ENCODE measurements around the gene DACT3. TPM values are rescaled to one million over a fixed set of nuclear protein-coding genes. Genes with fewer than 3 reads are reported as not detected.
A peak's percentile ranks its signal among the peaks of the same experiment; 100 is the strongest.

Gene DACT3
- total and polyA plus RNA-seq, 2 of the 13 experiments (the other 11 are each of a cell fraction or from before 2014, with no cell fraction given), result 0.04 TPM; not detected in 1

- TF ChIP-seq FOXO4 (CRISPR knock-in tag; conservative IDR thresholded peaks at IDR 0.05) (0 out of 2 replicates have a peak, but pooled peaks have one; percentile 29), ZFP36L1 (CRISPR knock-in tag; IDR thresholded peaks at IDR 0.05) (peak; percentile 84; the same call in 1 of the 2 replicates), RFX5 (IDR thresholded peaks at IDR 0.05; ENCODE audit: low read depth, low read length) (no peak), PRDM4 (CRISPR knock-in tag; IDR thresholded peaks at IDR 0.05; ENCODE audit: borderline replicate concordance) (no peak), ZNF292 (CRISPR knock-in tag; IDR thresholded peaks at IDR 0.05; ENCODE audit: borderline replicate concordance, low read depth) (no peak), TOPORS (CRISPR knock-in tag; IDR thresholded peaks at IDR 0.05) (peak; percentile 69; the same call in 1 of the 2 replicates), ZNF652 (CRISPR knock-in tag; IDR thresholded peaks at IDR 0.05; ENCODE audit: borderline replicate concordance, low read depth) (no peak), ZNF451 (CRISPR knock-in tag; IDR thresholded peaks at IDR 0.05) (peak; percentile 54; the same call in 1 of the 2 replicates), ZNF780A (CRISPR knock-in tag; IDR thresholded peaks at IDR 0.05) (no peak), ZNF205 (CRISPR knock-in tag; IDR thresholded peaks at IDR 0.05) (0 out of 2 replicates have a peak, but pooled peaks have one; percentile 31)
- TF ChIP-seq, protein P1, sequence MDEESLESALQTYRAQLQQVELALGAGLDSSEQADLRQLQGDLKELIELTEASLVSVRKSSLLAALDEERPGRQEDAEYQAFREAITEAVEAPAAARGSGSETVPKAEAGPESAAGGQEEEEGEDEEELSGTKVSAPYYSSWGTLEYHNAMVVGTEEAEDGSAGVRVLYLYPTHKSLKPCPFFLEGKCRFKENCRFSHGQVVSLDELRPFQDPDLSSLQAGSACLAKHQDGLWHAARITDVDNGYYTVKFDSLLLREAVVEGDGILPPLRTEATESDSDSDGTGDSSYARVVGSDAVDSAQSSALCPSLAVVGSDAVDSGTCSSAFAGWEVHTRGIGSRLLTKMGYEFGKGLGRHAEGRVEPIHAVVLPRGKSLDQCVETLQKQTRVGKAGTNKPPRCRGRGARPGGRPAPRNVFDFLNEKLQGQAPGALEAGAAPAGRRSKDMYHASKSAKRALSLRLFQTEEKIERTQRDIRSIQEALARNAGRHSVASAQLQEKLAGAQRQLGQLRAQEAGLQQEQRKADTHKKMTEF (CRISPR knock-in tag; IDR thresholded peaks at IDR 0.05), result peak; percentile 93; the same call in 1 of the 2 replicates
- TF ChIP-seq, protein P2, sequence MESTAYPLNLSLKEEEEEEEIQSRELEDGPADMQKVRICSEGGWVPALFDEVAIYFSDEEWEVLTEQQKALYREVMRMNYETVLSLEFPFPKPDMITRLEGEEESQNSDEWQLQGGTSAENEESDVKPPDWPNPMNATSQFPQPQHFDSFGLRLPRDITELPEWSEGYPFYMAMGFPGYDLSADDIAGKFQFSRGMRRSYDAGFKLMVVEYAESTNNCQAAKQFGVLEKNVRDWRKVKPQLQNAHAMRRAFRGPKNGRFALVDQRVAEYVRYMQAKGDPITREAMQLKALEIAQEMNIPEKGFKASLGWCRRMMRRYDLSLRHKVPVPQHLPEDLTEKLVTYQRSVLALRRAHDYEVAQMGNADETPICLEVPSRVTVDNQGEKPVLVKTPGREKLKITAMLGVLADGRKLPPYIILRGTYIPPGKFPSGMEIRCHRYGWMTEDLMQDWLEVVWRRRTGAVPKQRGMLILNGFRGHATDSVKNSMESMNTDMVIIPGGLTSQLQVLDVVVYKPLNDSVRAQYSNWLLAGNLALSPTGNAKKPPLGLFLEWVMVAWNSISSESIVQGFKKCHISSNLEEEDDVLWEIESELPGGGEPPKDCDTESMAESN (CRISPR knock-in tag; conservative IDR thresholded peaks at IDR 0.05), result peak; percentile 89
Measured at GRCh38 chr19:46600384-46601317, 60.3 kb downstream of the DACT3 start (continued).

All from HepG2 (cell line).